ENCODE measurements around the gene IGLL5.
"Not testable (repeated sequence)": the region's sequence is repeated elsewhere in the genome, so short reads cannot be mapped to it uniquely, and the experiment has no call there.

IGLL5 gene

DNA sequence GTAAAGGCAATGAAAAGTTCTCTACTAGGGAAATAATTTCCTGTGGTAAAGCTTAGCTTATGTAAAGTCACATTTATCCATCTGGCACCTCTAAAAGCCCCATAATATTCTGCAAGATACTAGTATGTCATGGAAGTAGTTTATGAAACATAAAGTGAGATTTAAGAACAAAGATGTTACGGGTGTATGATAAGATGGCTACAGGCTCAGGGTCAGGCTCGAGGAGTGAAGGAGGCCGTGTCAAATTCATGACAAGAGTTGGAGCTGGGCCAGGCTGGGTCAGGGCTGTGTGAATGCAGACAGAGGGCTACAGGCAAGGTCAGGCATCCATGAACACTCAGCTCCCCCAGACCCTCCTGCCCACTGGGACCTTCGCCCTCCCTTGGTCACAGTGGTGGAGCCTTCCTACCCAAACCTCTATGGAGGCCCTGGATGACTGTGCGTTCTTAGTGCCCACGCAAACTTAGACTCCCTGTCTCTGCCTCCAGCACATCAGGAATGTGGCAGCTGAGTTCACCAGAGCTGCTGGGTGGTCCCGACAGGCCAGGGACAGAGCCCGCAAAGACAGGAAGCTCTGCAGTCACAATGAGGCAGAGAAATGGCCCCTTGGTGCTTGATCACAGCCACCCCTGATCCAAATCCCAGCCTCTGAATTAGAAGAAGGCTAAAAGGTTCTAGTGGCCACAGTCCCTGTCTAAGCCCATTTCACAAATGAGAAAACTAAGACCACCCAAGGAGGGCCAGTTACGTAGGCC is 14.8 kb downstream of the IGLL5 start:
- DNase-seq = no peak

DNA sequence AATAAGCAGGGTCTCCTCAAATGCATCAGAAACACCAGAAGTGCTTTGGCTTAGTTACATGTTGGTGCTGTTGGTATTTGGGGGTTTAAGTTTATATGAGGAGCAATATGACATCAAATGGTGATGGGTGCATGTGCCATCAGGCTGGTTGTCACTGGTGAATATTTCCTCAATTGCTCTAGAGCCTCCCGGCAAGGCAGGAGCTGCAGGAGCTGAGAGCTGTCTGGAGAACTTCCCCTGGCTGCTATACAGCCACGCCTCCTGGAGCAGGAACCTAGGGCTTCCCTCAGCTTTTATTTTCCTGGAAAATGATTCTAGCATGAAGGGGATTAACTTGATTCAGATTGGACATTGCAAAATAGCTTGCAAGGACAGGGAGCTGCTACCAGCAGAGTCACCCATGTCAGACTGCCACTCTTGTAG is 15.8 kb downstream of the IGLL5 start:
- DNase-seq = no peak

DNA sequence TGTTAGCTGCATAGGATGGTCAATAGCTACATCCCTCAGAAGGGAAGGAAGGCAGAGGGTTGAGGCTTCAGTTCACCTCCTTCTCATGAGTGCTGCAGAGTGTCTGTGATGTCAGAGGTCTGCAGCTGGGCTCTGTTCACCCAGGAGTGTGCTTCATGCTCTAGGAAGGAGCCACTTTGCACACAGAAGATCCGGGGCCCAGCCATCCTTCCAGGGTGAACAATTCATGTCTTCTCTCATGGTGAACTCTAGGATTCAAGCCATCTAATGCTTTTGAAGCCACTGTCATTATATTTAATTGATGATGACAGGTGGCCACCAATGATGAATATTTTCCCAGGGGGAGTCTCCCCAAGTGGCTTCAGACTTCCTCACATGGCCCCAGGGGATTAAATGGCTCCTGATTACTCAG is 16.2 kb downstream of the IGLL5 start:
- not testable (repeated sequence) for DNase-seq

DNA sequence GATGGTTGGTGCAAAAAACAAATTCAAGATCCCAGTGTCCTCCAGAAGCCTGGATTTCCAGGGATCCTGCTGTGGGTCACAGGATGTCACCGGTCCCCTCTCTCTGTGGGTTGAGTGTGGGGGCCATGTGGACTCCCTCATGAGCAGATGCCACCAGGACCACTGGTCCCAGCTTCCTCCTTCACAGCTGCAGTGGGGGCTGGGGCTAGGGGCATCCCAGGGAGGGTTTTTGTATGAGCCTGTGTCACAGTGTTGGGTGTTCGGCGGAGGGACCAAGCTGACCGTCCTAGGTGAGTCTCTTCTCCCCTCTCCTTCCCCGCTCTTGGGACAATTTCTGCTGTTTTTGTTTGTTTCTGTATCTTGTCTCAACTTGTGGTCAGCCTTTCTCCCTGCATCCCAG is 17.1 kb downstream of the IGLL5 start:
- not testable (repeated sequence) for DNase-seq

DNA sequence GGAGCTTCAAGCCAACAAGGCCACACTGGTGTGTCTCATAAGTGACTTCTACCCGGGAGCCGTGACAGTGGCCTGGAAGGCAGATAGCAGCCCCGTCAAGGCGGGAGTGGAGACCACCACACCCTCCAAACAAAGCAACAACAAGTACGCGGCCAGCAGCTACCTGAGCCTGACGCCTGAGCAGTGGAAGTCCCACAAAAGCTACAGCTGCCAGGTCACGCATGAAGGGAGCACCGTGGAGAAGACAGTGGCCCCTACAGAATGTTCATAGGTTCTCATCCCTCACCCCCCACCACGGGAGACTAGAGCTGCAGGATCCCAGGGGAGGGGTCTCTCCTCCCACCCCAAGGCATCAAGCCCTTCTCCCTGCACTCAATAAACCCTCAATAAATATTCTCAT is 18.8 kb downstream of the IGLL5 start:
- DNase-seq = not testable (repeated sequence)

DNA sequence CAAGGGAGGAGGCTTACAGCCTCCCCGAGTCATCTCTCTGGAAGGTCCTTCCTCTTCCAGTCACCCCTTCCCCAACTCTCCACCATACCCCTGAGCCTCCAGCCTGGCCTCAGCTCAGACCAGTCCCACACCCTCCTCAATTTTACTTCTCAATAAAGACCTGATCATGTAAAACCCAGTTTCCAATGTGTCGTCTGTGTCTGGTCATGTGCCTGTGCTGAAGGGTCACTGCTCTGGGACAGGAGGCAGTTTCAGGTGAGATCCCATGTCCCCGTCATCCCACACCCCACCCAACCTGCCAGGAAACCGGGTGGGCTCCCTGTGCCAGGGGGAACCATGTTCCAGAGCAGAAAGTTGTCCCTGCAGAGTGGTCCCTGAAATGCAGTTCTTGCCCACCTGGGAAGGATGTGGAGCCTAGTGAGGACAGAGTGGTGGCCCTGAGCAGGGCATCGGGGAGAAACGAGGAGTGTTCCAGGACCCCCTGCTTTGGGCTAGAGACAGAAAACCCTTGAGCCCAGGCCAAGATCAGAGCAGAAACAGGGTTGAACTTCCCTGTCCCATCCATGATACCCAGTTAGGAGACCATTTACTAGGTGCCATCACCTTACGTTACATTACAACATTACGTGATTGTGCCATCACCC is 19.4 kb downstream of the IGLL5 start:
- no peak for DNase-seq

DNA sequence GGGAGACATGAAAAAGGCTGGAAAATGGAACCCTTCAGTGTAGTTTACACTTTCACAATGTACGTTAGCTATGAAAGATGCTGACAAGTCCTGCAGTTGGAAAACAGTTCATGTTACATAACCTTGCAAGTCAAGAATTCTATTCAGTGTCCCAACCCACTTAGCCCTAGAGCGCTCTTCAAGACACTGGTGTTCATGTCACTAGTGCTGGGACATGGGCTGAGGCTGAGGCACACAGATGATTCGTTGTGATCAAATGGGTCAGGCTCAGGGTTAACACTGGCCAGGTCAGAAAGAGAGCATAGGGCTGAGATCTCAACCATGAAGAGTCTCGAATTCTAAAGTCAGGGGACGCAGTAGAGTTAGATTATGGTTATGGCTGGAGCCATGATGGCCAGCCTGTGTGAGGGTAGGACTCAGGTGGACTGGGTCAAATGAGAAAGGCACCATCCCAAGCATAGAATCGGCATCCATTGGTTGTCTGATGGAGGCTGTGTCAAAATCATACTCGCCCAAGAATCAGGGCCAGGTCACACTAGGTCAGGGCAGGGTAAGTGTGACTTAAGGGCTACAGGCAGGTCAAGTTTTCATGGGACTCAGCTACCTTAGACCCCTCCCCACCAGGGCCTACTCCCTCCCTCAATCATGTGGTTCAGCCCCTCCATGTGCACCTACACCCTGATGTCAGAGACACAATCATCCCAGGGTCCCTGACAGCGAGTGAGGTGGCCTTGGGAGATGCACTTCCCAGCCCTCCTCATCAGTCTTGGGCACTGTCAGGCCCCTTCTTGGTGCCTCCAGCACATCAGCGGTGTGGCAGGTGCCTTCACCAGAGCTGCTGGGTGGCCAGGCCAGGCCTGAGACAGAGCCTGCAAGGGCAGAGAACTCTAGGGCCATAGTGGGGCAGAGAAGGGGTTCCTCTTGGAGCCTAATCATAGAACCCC is 20.2 kb downstream of the IGLL5 start:
- DNase-seq = no peak

DNA sequence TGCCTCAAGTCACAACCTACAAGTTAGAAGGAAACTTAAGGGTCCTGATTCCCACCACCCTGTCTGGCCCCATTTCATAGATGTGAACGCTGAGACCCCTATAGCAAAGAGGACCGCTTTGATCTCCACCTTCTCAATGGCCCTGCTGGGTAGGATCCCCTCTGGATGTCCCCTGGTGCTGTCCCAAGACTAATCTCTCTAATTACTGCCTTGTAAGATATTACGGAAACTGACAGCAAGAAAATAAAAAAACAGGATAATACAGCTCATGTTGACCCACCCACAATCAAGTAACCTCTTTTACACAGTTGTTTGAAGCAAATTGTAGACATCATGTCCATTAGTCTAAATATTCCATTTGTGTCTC is 20.9 kb downstream of the IGLL5 start:
- no peak for DNase-seq

DNA sequence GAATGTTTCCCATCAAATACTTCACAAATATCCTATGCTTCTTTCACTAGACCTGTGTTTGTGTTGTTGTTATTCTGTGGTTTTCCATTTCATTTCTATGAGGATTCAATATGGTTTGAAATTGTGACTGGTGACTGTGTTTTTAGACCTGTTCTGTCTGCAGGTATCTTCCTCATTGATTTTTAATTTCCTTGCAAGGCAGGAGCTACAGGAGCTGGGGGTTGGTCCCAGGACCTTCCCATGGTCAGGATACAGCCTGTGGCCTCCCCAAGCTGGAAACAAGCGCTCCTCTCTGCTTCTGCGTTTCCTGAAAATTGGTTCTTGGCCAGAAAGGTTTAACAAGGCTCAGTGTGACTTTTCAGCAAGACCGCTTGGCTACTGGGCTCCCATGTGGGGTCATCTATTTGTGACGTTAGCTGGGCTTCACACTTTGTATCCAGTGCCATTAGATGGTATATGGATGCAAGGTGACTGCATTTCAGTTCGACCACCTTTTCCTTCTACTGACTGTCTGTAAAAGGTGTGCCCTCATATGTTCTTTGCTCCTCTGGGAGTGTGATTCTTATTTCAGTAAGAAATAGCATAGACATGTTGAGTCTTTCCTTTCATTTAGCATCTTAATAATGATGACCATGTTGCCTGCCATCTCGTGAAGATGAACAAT is 21.5 kb downstream of the IGLL5 start:
- no peak for DNase-seq

DNA sequence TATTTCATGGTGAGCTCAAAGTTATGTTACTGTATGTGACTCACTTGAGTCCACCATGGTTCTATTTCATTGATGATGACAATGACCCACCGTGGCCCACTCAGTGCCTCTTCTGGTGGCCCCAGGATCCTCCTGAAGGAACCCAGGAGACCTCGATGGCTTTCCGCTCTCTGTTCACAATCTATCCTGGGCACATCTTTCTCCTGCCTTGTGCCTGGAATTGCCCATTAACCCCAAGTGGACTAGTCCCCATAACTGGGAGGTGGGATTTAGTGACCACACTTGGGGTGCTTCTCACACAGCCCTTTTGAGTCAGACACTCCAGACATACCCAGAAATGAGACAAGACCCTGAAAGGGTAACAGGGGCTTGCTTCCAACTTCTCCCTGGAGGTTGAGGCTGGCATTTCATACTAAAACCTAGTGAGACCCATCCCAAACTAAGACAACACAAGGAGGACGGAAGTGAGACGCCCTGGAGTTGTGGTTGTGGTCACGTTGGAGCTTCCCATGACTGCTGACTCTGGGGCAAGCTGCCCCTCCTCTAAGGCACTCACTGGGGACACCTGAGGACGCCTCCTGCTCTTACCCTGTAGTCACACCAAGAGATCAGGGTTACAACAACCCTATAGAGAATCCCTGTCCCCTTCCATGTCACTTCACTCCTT is 22.1 kb downstream of the IGLL5 start:
- DNase-seq = no peak

DNA sequence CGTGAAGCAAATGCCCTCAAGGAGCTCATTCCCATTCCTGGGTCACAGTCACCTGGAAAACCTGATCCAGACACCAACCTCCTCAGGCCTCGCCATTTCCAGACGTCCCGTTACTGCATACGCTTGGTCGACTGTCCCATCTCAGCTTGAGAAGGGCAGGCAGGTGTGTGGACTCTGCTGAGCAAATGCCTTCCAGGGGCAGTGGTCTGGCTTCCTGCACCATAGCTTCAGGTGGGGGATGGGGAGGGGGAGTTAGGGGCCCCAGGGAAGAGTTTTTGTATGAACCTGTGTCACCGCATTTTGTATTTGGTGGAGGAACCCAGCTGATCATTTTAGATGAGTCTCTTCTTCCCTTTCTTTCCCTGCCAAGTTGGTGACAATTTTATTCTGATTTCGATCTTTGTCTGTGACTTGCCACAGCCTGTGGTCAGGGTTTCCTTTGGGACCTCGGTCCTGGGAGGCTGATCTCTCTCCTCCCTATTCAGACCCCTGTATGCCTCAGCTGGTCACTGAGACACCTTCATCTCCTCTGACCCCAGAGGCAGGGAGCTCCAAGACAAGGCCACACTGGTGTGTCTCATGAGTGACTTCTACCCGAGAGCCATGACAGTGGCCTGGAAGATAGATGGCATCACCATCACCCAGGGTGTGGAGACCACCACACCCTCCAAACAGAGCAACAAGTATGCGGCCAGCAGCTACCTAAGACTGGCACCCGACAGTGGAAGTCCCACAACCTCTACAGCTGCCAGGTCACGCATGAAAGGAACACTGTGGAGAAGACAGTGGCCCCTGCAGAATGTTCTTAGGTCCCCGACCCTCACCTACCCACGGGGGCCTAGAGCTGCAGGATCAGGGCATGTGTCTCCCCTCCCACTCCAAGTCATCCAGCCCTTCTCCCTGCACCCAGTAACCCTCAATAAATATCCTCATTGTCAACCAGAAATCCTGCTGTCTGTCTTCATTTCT is 22.9 kb downstream of the IGLL5 start:
- DNase-seq = no peak

DNA sequence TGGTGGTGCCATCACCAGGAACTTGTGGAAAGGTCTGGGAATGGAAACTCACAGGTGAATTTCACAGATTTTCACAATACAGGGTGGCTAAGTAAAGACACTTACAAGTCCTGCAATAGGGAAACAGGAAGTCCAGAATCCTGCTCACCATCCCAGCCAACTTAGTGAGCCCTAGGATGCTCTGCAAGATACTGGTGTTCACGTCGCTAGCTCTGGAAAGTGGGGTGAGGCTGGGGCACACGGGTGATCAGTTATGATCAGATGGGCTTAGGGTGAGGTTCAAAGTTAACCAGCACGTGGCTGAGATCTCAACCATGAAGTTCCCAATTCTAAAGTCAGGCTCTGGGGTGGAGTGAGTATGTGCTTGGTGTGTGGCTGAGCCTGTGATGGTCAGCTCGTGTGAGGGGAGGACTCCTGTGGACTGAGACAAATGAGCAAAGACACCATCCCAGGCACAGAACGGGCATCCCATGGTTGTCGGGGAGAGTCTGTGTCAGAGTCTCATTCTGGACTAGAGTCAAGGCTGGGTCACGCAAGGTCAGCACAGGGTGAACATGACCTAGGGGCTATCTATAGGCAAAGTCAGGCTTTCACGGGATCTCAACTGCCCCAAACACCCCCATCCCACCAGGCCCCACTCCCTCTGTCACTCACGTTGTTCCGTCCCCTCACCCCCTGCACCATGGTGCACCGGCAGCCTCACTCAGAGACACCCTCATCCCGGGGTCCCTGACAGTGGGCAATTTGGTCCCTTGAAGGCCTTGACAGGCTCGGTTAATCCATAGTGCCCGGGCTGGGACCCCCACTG is 23.9 kb downstream of the IGLL5 start:
- no peak for DNase-seq

DNA sequence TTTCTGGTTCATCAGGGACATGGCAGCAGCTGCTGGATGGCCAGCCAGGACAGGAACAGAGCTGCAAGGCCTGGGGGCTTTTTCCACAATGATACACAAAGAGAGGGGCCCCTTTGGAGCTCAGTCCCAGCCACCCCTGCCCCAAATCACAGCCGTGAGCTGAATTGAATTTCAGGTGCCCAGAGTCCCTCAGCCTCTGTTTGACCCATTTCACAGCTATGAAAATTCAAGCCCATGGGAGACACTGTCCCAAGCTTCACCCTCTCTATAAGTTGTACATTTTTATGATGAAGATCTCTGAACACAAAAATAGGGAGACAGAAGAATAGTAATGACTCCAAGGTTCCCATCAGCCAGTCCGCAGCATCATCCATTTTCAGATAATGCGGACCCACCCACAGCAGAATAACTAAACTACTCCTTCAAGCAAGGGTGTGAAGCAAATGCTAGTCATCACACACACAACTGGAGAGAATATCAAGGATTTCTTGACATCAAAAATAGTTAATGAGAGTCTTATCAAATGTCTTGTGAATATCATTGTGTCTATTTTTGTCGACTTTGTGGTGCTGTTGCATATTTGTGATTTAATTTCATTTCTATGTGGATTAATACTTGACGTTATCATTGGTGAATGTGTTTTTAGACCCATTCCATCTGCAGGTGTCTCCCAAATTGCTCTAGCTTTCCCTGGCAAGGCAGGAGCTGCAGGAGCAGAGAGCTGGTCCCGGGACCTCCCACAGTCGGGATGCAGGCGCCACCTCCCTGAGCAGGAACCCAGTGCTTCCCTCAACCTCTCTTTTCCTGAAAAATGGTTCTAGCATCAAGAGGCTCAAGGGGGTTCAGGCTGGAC is 24.7 kb downstream of the IGLL5 start:
- DNase-seq = no peak

DNA sequence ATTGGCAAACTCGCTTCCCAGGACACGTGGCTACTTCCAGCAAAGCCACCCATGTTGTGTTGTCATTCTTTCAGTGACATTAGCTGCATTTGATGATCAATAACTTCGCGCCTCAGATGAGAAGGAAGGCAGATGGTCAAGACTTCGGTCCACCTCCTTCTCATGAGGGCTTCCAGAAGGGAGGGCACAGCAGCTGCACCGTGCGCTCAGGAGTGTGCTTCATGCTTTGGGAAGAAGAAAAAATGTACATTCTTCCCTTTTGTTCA is 25.3 kb downstream of the IGLL5 start:
- DNase-seq = no peak

DNA sequence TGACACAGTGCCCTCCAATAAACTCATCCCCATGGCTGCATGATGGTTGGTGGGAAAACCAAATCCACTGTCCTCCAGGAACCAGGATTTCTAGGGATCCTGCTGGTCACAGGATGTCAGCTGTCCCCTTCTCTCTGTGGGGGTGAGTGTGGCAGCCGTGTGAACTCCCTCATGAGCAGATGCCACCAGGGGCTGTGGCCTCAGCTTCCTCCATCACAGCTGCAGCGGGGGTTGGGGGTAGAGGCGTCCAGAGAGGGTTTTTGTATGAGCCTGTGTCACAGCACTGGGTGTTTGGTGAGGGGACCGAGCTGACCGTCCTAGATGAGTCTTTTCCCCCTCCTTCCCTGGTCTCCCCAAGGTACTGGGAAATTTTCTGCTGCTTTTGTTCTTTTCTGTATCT is 26.4 kb downstream of the IGLL5 start:
- DNase-seq = no peak

DNA sequence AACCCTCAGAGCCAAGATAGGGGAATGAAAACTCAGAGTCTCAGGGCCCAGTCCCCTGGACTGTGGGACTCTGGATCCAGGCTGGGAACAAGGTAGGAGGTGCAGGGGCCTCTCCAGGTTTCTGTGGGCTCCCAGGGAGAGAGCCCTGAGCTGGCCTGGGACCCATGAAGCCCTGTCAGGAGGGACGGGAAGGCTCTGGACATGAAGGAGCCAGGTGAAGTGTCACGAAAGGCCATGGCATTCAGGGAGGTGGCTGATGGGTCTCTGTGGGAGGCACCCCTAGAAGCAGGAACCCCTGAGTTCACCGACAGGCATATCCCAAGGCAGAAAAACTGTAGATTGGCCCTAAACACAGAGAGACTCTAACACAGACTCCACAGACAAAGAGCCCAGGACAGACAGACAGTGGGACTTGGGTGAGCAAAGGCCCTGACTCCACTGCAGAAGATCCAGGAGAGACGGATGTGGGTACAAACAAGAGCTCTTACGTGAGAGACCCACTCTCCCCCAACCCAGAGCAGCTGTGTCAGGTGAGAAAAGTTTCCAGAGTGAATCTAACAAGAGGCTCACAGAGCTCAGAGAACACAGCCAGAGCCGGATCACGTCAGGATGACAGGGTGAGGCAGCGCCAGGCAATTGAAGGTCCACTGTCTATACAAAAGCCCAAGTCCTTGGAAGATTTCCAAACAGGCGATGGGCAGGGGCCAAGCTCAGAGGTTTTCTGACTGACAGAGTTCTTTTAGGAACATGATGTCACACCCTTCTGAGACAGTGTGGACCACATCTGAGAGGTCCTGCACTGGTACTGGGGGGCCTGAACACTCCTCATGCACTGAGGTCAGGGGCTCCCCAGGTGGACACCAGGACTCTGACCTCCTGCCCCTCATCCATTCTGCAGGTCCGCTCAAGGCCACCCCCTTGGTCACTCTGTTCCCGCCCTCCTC is 27.4 kb downstream of the IGLL5 start:
- DNase-seq = no peak

DNA sequence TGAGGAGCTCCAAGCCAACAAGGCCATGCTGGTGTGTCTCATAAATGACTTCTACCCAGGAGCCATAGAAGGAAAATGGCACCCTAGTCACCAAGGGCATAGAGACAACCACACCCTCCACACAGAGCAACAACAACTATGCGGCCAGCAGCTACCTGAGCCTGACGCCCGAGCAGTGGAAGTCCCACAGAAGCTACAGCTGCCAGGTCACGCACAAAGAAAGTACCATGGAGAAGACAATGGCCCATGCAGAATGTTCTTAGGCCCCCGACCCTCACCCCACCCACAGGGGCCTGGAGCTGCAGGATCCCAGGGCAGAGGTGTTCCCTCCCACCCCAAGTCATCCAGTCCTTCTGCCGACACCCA is 28.0 kb downstream of the IGLL5 start:
- no peak for DNase-seq

DNA sequence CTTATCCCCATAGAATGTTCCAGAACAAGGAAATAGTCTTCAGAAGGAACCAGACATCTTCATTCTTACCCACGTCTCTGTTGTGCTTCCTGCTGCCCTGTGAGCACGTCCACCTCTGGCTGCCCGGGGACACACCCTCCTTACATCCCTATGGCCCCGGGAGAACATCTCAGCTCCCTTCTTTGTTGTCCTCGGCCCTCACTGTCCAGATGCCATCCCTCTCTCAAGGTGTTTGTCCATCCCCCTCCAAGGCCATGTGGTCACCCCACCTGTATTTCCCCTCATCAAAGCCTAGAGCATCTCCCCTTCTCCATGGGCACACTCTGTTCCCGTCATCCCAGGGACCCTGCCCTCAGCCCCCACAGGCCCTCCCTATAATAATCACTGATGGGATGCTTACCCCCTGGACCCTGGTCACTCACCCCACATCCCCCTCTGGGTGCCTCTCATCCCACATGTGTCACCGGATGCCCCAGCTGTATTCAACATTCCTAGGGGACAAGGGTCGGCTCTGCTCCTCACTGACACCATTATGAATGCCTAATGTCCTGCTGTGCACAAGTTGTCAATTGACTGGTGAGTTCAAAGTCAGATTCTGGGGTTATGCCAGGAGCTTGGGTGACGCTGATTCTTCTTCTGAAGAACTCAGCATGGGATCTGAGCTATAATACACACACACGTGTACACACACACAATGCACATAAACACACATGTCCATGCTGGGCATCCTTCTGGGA is 28.8 kb downstream of the IGLL5 start:
- DNase-seq = no peak
